GM18873 (cell line): ENCODE data around the gene SPEM3.

ENCODE experiments used
- ATAC-seq: cut with Tn5 transposase; IDR thresholded peaks from one replicate; pipeline ENCODE4 v1.9.1; 2021; ENCODE audit warnings: mild to moderate bottlenecking, moderate library complexity, moderate number of reproducible peaks; ENCODE audit not compliant: unreplicated experiment, low FRiP score

Gene SPEM3

DNA sequence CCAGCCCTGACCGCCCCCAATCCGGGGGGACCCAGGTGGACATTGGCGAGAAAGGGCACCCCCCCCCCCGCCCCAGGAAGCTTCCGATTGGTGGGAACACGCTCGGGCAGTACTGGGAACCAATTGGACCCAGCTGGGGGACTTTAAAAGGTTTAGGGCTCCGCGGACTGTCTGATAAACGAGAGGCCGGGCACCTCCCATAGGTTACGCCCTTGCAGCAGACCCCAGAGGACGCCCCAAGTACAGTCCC, 25.0 kb upstream of the SPEM3 start:
- ATAC-seq: no peak

- ATAC-seq: peak; percentile 87
These were observed 24.5 kb upstream of the SPEM3 start, which contains the start of gene TMEM256 for GRCh38 chr17:7403977-7404736. TMEM256 (minus strand) TSS chr17:7404097; CDS start chr17:7404084, 13 bp downstream.

DNA sequence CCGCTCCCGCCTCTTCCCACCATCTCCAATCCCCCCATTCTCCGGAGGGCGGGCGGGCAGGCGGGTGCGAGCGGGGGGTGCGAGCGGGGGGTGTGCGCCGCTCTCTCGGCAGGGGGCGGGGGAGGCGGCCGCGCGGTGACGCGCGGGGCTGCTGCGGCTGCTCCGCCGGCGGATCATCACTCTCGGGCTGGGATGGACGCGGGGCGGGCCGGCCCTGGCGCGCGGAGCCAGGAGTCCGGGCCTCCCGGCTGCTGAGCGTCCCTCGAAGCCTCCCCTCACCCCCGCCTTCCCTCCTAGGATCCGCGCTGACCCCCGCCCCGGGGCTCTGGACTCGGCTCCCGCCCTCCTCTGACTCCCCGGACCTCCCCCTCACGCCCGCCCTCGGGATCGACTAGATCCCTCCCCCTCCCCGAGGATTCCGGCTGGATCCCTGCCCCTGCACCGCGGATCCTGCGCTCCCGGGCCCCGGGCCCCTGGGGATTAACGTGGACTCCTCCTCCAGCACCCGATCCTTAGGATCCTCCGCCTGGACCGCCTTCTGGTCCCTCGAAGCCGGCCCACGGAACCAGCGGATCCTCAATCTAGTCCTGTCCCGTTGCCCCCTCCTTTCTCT, 23.8 kb upstream of the SPEM3 start:
- no peak for ATAC-seq

DNA sequence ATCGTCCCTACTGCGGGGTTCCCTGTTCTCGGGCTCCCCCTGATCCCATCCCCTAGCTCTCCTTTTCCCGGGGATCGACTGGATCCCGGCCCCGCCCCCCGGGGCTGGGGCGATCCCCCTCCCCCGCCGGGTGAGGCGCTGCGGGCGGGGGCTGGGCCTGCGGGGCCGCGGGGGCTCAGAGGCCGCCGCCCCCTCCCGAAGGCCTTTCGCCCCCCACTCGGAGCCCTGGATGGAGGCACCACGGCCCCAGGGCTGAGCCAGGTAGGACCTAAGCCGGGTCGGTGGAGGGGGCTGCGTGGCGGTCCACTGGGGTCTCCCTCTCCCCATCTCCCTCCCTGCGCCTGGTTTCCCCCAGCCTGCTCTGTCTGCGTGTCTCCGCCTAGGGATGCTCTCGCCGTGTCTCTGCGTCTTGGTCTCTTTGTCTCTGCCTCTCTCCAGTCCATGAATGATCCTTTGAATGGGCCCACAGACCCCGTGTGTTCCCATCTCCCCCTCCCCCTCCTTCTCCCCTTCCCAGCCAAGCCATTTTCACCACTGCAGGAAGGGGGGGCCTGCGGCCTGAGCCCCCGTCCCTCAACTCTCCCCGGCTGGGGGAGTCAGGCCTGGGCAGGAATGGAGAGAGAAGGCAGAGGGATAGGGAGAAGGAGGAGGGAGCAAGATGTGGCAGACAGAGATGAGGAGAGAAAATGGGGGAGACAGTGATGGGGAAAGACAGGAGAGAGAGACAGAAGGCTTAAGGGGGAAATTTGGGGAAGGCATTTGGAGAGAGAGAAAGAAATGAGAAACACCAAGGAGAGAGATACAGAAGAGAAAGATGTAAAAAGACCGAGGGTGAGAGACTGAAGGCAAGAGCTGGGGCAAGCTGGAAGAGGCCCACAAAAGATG, 23.1 kb upstream of the SPEM3 start:
- no peak for ATAC-seq

DNA sequence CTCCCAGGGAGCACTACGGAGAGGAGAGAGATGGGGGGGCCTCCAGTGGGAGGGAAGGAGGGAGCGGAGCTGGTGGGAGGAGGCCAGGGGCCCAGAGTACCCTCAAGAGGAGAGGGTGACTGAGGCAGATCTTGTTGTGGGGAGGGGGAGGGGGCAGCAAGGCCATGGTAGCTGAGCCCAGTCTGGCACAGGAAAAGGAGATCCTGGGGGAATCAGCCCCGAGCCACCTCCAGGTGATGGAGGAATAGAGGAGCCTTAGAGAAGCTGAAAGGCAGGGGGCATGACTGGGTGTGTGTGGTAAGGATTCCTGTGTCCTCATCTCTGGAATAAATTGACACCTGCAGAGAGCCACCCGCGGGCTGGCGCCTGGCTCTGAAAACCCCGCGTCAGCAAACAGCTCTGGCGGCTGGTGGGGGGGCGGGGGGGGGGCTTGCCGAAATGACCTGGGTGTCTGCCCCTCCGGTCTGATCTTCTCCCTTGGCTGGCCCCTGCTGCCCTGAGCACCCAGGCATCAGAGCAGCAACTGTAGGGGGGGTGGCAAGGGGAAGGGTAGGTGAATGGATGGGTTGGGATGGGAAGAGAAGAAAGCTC, 22.3 kb upstream of the SPEM3 start:
- ATAC-seq: no peak

GRCh38 chr17:7407082-7407481, 21.6 kb upstream of the SPEM3 start:
- no peak for ATAC-seq

- no peak for ATAC-seq
These were observed 21.0 kb upstream of the SPEM3 start, which contains the start of gene NLGN2 for GRCh38 chr17:7407485-7408251. NLGN2 (plus strand) TSS chr17:7407845; CDS start chr17:7408256, 411 bp downstream.

- no peak for ATAC-seq
These were observed 20.4 kb upstream of the SPEM3 start for GRCh38 chr17:7408252-7408727.

DNA sequence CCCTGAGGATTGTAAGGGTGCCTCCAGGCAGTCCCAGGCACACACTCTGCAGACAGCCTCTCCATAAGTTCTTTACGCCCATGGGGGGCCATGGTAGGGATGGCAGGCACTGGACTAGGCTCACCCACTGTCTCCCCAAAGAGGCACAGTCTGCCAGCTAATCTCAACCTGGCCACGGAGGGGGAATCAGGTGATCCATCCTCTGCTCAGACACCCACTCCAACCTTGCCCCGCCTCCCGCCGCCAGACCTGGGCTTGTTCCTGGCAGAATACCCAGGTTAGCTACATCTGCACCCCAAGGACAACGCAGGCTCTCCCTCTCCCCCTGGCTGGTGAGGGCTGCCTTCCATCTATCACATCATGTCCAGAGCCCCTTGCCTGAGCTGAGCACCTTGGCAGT, 19.8 kb upstream of the SPEM3 start:
- ATAC-seq: no peak

- no peak for ATAC-seq
These were observed 18.9 kb upstream of the SPEM3 start for GRCh38 chr17:7409716-7410115.

DNA sequence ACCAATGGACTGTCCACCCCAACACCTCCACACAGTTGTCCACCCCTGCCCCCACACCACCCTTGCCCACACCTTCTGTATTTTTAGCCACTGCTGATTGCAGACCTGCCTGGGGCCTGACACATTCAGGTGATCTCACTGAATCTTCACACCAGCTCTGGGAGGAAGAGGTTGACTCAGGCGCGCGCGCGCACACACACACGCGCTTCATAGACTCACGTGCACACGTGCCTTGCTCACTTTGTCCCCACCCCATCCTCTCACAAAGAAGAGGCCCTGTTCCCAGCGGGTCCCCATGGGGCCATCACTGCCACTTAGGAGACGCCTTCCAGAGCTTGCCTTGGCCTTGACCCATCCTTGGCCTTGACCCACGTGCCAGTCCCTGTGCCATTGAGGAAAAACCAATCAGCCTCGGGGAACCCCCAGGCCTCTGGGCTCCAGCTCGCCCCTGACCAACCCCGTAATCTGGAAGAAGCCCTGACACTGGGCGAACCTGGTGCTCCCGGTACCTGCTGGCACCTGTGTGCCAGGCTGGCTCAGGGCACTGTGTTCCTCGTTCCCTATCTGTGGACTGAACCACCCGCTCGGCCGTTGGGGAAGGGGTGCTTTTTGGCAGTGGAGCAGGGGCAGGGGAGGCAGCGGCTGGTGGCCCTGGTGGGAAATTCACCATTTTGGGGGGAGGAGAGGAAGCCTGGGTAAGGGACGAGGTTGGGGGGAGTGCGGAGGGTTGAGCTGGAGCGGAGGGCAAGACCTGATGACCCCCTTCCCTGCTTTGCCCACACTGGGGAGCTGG, 17.8 kb upstream of the SPEM3 start:
- ATAC-seq: no peak

DNA sequence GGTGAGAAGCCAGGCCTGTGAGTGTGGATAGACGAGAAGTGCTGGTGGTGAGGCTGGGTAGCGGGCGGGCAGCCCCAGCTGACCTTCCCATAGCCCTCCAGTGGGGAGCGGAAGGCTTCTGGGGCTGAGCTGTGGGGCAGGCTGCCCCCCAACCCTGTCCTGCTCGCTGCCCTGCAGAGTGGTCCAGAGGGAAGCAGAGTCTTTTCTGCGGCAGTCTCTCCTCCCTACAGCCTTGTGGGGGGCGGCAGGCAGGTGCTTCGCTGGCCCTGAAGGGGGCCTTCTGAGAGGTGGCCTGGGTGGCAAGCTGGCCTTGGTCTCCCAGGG, 17.3 kb upstream of the SPEM3 start:
- ATAC-seq: no peak

GRCh38 chr17:7413346-7413985, 15.2 kb upstream of the SPEM3 start:
- no peak for ATAC-seq

DNA sequence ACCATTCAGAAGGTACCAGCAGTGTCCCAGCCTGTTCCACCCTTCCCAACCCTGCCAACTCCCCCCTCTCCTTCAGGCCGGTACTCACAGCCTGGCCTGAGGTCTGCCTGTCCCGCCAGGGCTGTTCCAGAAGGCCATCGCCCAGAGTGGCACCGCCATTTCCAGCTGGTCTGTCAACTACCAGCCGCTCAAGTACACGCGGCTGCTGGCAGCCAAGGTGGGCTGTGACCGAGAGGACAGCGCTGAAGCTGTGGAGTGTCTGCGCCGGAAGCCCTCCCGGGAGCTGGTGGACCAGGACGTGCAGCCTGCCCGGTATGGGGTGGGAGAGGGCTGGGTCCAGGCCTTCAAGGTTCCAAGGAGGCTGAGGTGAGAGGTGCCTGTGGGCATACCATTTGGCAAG, 13.8 kb upstream of the SPEM3 start:
- ATAC-seq: no peak

GRCh38 chr17:7415784-7416183, 12.9 kb upstream of the SPEM3 start:
- ATAC-seq: no peak

GRCh38 chr17:7416323-7416722, 12.3 kb upstream of the SPEM3 start:
- no peak for ATAC-seq

- ATAC-seq: no peak
These were observed 11.5 kb upstream of the SPEM3 start for GRCh38 chr17:7417056-7417655.

GRCh38 chr17:7418472-7419152, 10.0 kb upstream of the SPEM3 start:
- no peak for ATAC-seq
